GM12878 (cell line): ENCODE results near the gene XDH. TPM values are rescaled to one million over a fixed set of nuclear protein-coding genes. Genes with fewer than 3 reads are reported as not detected.

Source experiments
- ATAC-seq: fragments of 200-7000 bp; cut with Tn5 transposase; 3 replicates; pipeline ENCODE4 v1.9.1; 2020; ENCODE audit warnings: mild to moderate bottlenecking, moderate library complexity
- BruUV-seq: library from RNA; stranded (reverse); fragments of 400-500 nt; replicated peaks from 2 replicates; lab custom pipeline; 2021; lab: Mats Ljungman, UMichigan
- CTCF ChIA-PET: fragments of 300-600 bp; sonication (Branson Sonifier 250); formaldehyde crosslinking; extraction: SDS; loops from one replicate; lab custom pipeline; 2021; ENCODE audit warnings: inconsistent platforms; lab: Yijun Ruan, JAX
- POLR2A ChIA-PET: fragments of 350-600 bp; formaldehyde crosslinking; extraction: SDS; loops from one replicate; lab custom pipeline; 2021; ENCODE audit warnings: inconsistent platforms; lab: Charles Lee
- RAD21 ChIA-PET: fragments of 300-600 bp; sonication (Branson Sonifier 250); formaldehyde crosslinking; loops from one replicate; lab custom pipeline; 2023; ENCODE audit warnings: antibody characterized with exemption; ENCODE audit not compliant: unreplicated experiment; lab: Charles Lee
- SMC1A ChIA-PET: fragments of 300-600 bp; sonication (Branson Sonifier 250); formaldehyde crosslinking; loops from one replicate; lab custom pipeline; 2023; ENCODE audit not compliant: unreplicated experiment, uncharacterized antibody; lab: Charles Lee
- DNase-seq: peaks from one replicate; pipeline ENCODE4 v3.0.0-alpha.2; 2011; ENCODE audit warnings: low read depth, low spot score
- FAIRE-seq: peaks from 3 replicates; lab custom pipeline; 2011; peaks lifted over from hg19 to GRCh38; lab: Jason Lieb, UNC
- H2AFZ ChIP-seq: 2 replicates; pipeline ENCODE4 v1.6.0; 2011; ENCODE audit warnings: low read depth, low read length, control low read depth; ENCODE audit not compliant: control insufficient read depth
- H3K27ac ChIP-seq: 2 replicates; pipeline ENCODE4 v1.5.1; 2011; ENCODE audit warnings: control low read depth; ENCODE audit not compliant: control insufficient read depth, insufficient read depth
- H3K27me3 ChIP-seq, 2 experiments: replicated peaks in 1 of 2; 2 replicates each; pipeline versions ENCODE4 v1.6.0 to v1.6.1; 2011; ENCODE audit warnings: low read length in 1 of 2; ENCODE audit not compliant: control insufficient read depth in 2 of 2, insufficient read depth in 2 of 2
- H3K36me3 ChIP-seq, 2 experiments: 2 replicates each; pipeline ENCODE4 v1.5.1; 2011; ENCODE audit warnings: low read length in 1 of 2; ENCODE audit not compliant: control insufficient read depth in 2 of 2, insufficient read depth in 2 of 2
- H3K4me1 ChIP-seq: 2 replicates; pipeline ENCODE4 v1.6.1; 2011; ENCODE audit warnings: mild to moderate bottlenecking, low read length, moderate library complexity, mixed read lengths; ENCODE audit not compliant: control insufficient read depth, insufficient read depth
- H3K4me2 ChIP-seq: 2 replicates; pipeline ENCODE4 v1.6.0; 2011; ENCODE audit warnings: control low read depth; ENCODE audit not compliant: control insufficient read depth, insufficient read depth
- H3K4me3 ChIP-seq: fragments of 200-600 bp; sonication (generic); 2 replicates; pipeline ENCODE4 v1.5.1; 2016
- H3K79me2 ChIP-seq: 2 replicates; pipeline ENCODE4 v1.6.0; 2011; ENCODE audit warnings: low read length; ENCODE audit not compliant: control insufficient read depth, insufficient read depth
- H3K9ac ChIP-seq: 2 replicates; pipeline ENCODE4 v1.8.0; 2011; ENCODE audit warnings: low read length, control low read depth, mixed read lengths; ENCODE audit not compliant: control insufficient read depth, insufficient read depth
- H3K9me3 ChIP-seq: replicated peaks from 3 replicates; pipeline ENCODE4 v1.5.1; 2011; ENCODE audit warnings: mild to moderate bottlenecking, low read length; ENCODE audit not compliant: control insufficient read depth, insufficient read depth
- H4K20me1 ChIP-seq: 2 replicates; pipeline ENCODE4 v1.6.0; 2011; ENCODE audit not compliant: control insufficient read depth, insufficient read depth
- ASH2L ChIP-seq: fragments of 300-600, 200-600 bp; sonication (generic); IDR thresholded peaks from 2 replicates; pipeline ENCODE4 v1.6.1; 2017; ENCODE audit warnings: low read depth, mild to moderate bottlenecking, borderline replicate concordance
- EGR1 ChIP-seq, 2 experiments: IDR thresholded peaks; 1 replicate in 1 of 2; 2 replicates in 1 of 2; pipeline ENCODE4 v1.6.1; 2011 to 2012; ENCODE audit warnings: low read depth in 2 of 2, low read length in 2 of 2, borderline replicate concordance in 1 of 2, mild to moderate bottlenecking in 1 of 2, moderate library complexity in 1 of 2
- ETV6 ChIP-seq, 2 experiments: fragments of 450-650 bp in 1 of 2; IDR thresholded peaks in 1 of 2; conservative IDR thresholded peaks in 1 of 2; 2 replicates each; pipeline ENCODE4 v1.6.1; 2014; ENCODE audit warnings: antibody characterized with exemption in 1 of 2, borderline replicate concordance in 1 of 2, low read depth in 1 of 2, mild to moderate bottlenecking in 1 of 2, moderate library complexity in 1 of 2
- HDAC6 ChIP-seq: fragments of 200-600 bp; sonication (generic); IDR thresholded peaks from one replicate; pipeline ENCODE4 v1.8.0; 2017; ENCODE audit warnings: antibody characterized with exemption; ENCODE audit not compliant: unreplicated experiment
- IKZF1 ChIP-seq: fragments of 450-650 bp; conservative IDR thresholded peaks from 2 replicates; pipeline ENCODE4 v1.6.1; 2017; ENCODE audit warnings: antibody characterized with exemption, mild to moderate bottlenecking
- KAT2A ChIP-seq: conservative IDR thresholded peaks from 2 replicates; pipeline ENCODE4 v1.6.1; 2011; ENCODE audit warnings: low read depth, low read length; ENCODE audit not compliant: control insufficient read depth
- NFIC ChIP-seq: IDR thresholded peaks from 2 replicates; pipeline ENCODE4 v1.6.1; 2012; ENCODE audit warnings: low read depth, mild to moderate bottlenecking, inconsistent platforms, low read length, moderate library complexity
- NR2F1 ChIP-seq: fragments of 450-650 bp; conservative IDR thresholded peaks from 2 replicates; pipeline ENCODE4 v1.6.1; 2017; ENCODE audit warnings: mild to moderate bottlenecking
- SIN3A ChIP-seq: IDR thresholded peaks from 2 replicates; pipeline ENCODE4 v1.6.1; 2012; ENCODE audit warnings: low read depth, low read length, improper control_type of control experiment
- SMAD1 ChIP-seq: fragments of 450-650 bp; IDR thresholded peaks from 2 replicates; pipeline ENCODE4 v1.6.1; 2018; ENCODE audit warnings: mild to moderate bottlenecking, low read depth; ENCODE audit not compliant: partially characterized antibody
- SREBF1 ChIP-seq: IDR thresholded peaks from 2 replicates; pipeline ENCODE4 v1.6.1; 2012; ENCODE audit warnings: mild to moderate bottlenecking, low read length
- SUPT20H ChIP-seq: IDR thresholded peaks from 2 replicates; pipeline ENCODE4 v1.6.1; 2011; ENCODE audit warnings: low read depth, mild to moderate bottlenecking, low read length, moderate library complexity, borderline replicate concordance; ENCODE audit not compliant: control insufficient read depth
- TCF12 ChIP-seq: IDR thresholded peaks from 2 replicates; pipeline ENCODE4 v1.6.1; 2011; ENCODE audit warnings: low read depth, mild to moderate bottlenecking, low read length
- ZBED1 ChIP-seq: IDR thresholded peaks from 2 replicates; pipeline ENCODE4 v1.6.1; 2016; ENCODE audit warnings: borderline replicate concordance
- WGBS: methylation state at CpG from one replicate; pipeline ENCODE4 v1.1.6; 2016; ENCODE audit warnings: low lambda C conversion rate; ENCODE audit not compliant: insufficient replicate concordance, insufficient coverage; ENCODE audit errors: missing lambda C conversion rate; 5-methylcytosine and 5-hydroxymethylcytosine counted together
- in situ Hi-C: fragments of 300-500 bp; cut with MboI; formaldehyde crosslinking; loops from 9 replicates; pipeline ENCODE4 v1.14.3; 2018; ENCODE audit warnings: mixed read lengths
- intact Hi-C: fragments of 100-400 bp; cut with micrococcal nuclease; formaldehyde crosslinking; loops from one replicate; pipeline ENCODE4 v1.14.2; 2022; ENCODE audit not compliant: unreplicated experiment
- polyA plus RNA-seq, 11 experiments: library from polyadenylated mRNA; depleted of rRNA in 4 of 11; unstranded in 6 of 11; stranded (reverse) in 5 of 11; fragments of >200 nt; fragmentation: Nextera tagmentation in 4 of 11; fragmentation: Illumina TruSeq in 1 of 11; extraction: Ambion mirVana in 4 of 11; extraction: Trizol in 1 of 11; gene quantifications; 1 replicate in 1 of 11; 2 replicates in 10 of 11; pipeline versions ENCODE4 v1.2.1 to v1.2.3, GENCODE V29; 2011 to 2016; ENCODE audit warnings: inconsistent platforms in 2 of 11, missing spikeins in 2 of 11, low read depth in 1 of 11
- total RNA-seq, 4 experiments: library from RNA; depleted of rRNA in 3 of 4; stranded (reverse); fragments of >200 nt in 3 of 4; fragmentation: Illumina TruSeq in 1 of 4; extraction: Trizol in 1 of 4; gene quantifications; 2 replicates each; pipeline versions ENCODE4 v1.2.1 to v1.2.3, GENCODE V29; 2013 to 2021
- TF ChIP-seq, protein P1 (sequence below): fragments of 450-650 bp; IDR thresholded peaks from 2 replicates; pipeline ENCODE4 v1.6.1; 2017; ENCODE audit warnings: mild to moderate bottlenecking, low read depth, inconsistent platforms; ENCODE audit not compliant: poor library complexity, severe bottlenecking

Gene XDH
- total and polyA plus RNA-seq, 10 of the 15 experiments (the other 5 are each of a cell fraction or from before 2014, with no cell fraction given) = 0.01 TPM; not detected in 9

DNA sequence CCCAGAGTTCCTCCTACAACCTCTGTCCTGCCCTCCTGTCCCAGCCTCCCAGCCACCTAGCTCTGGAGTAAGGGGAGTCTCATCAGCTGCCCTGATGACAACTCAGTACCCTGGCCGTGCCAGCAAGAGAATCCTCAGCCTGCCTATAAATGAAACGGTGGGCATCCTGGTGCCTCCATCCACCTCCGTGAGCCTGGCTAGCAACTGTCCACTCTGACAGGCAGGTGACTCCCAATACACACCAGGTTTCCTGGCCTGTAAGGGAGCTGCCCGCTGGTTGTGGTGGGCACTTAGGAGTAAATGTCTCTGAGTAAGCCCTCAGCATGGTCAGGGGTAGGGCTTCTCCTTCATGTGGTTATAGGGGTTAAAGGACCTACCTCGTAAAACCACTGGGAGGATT lies 81.5 kb downstream of the XDH start:
- in situ Hi-C loops = loop anchor here (5.0 to 10.0 kb wide), 3 partner anchors 471 to 1168 kb away; no protein-coding TSS in a partner anchor
- no peak overlapping the region for H3K27ac ChIP-seq

GRCh38 chr2:31332521-31332920 lies 82.0 kb downstream of the XDH start:
- Histone ChIP-seq H4K20me1 (no peaks in the 10 kb centered on the region), H3K79me2 (no peaks in the 10 kb centered on the region), H2AFZ (no peak overlapping the region), H3K27me3 (peaks cover 0 to 3% of the 10 kb centered on the region in 2 experiments; a peak in 1 of 4 replicates), H3K4me1 (no peaks in the 10 kb centered on the region), H3K36me3 (no peaks in the 10 kb centered on the region), H3K4me3 (no peak overlapping the region), H3K9me3 (no peaks in the 10 kb centered on the region), H3K4me2 (no peak overlapping the region), H3K27ac (no peak overlapping the region), H3K9ac (no peak overlapping the region)
- intact Hi-C loops = loop anchor here (2.0 to 5.0 kb wide), 3 partner anchors 75 to 115 kb away; partner anchors contain the start of gene CAPN14
- SMC1A ChIA-PET = interaction anchor here (0.6 to 6.9 kb wide), 19 partner anchors 9 to 1195 kb away, joined by 3 to 68 read pairs (median 7); partner anchors contain the start of gene EHD3
- FAIRE-seq (no peak), DNase-seq (no peak), ATAC-seq (no peak)
- CTCF ChIA-PET = interaction anchor here (0.9 to 11.4 kb wide), 20 partner anchors 9 to 619 kb away, joined by 3 to 138 read pairs (median 8); partner anchors contain the start of genes EHD3 and GALNT14
- RAD21 ChIA-PET = interaction anchor here (0.9 to 8.1 kb wide), 10 partner anchors 12 to 619 kb away, joined by 3 to 103 read pairs (median 21); partner anchors contain the start of gene EHD3
- in situ Hi-C loops = loop anchor here (5.0 to 10.0 kb wide), 3 partner anchors 470 to 1168 kb away; no protein-coding TSS in a partner anchor
- POLR2A ChIA-PET = no interaction called here
- WGBS = 7% methylated on average over 5 of the region's 5 CpGs
- no TSS peak for BruUV-seq
- TF ChIP-seq ETV6 (conservative IDR thresholded peaks at IDR 0.05 in 1 of 2, IDR thresholded peaks at IDR 0.05 in 1 of 2; ENCODE audit: borderline replicate concordance in 1 of 2, low read depth in 1 of 2) = no peak
- TF ChIP-seq, protein P1, sequence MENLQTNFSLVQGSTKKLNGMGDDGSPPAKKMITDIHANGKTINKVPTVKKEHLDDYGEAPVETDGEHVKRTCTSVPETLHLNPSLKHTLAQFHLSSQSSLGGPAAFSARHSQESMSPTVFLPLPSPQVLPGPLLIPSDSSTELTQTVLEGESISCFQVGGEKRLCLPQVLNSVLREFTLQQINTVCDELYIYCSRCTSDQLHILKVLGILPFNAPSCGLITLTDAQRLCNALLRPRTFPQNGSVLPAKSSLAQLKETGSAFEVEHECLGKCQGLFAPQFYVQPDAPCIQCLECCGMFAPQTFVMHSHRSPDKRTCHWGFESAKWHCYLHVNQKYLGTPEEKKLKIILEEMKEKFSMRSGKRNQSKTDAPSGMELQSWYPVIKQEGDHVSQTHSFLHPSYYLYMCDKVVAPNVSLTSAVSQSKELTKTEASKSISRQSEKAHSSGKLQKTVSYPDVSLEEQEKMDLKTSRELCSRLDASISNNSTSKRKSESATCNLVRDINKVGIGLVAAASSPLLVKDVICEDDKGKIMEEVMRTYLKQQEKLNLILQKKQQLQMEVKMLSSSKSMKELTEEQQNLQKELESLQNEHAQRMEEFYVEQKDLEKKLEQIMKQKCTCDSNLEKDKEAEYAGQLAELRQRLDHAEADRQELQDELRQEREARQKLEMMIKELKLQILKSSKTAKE = no peak
- no peak for TF ChIP-seq IKZF1
- no peak for TF ChIP-seq NFIC
- TF ChIP-seq SMAD1 = no peak

More for the DNA sequence above, 81.5 kb downstream of the XDH start:
- H4K20me1 ChIP-seq = no peaks in the 10 kb centered on the region
- SMC1A ChIA-PET = interaction anchor here (0.8 to 6.9 kb wide), 26 partner anchors 9 to 626 kb away, joined by 3 to 68 read pairs (median 6); partner anchors contain the start of gene EHD3
- RAD21 ChIA-PET = interaction anchor here (0.6 to 8.1 kb wide), 15 partner anchors 12 to 856 kb away, joined by 3 to 103 read pairs (median 5); partner anchors contain the start of gene EHD3
- ATAC-seq (no peak; the same call in 2 of the 3 replicates), FAIRE-seq (no peak), DNase-seq (no peak)
- no peak overlapping the region for H2AFZ ChIP-seq
- no peaks in the 10 kb centered on the region for H3K9me3 ChIP-seq
- POLR2A ChIA-PET = no interaction called here
- CTCF ChIA-PET = interaction anchor here (0.6 to 11.4 kb wide), 43 partner anchors 9 to 1169 kb away, joined by 3 to 138 read pairs (median 4); partner anchors contain the start of genes EHD3 and GALNT14
- TF ChIP-seq SIN3A (no peak), ASH2L (no peak), ZBED1 (no peak), HDAC6 (no peak), SREBF1 (no peak), NR2F1 (no peak), ETV6 (conservative IDR thresholded peaks at IDR 0.05 in 1 of 2, IDR thresholded peaks at IDR 0.05 in 1 of 2; ENCODE audit: borderline replicate concordance in 1 of 2, low read depth in 1 of 2) (no peak), EGR1 (IDR thresholded peaks at IDR 0.05; ENCODE audit: borderline replicate concordance in 1 of 2, low read depth in 2 of 2, low read length in 2 of 2) (no peak), TCF12 (no peak), SUPT20H (no peak), KAT2A (no peak)
- H3K36me3 ChIP-seq = no peaks in the 10 kb centered on the region
- H3K9ac ChIP-seq = no peak overlapping the region
- no peak overlapping the region for H3K4me3 ChIP-seq
- peaks cover 0 to 3% of the 10 kb centered on the region in 2 experiments; a peak in 1 of 4 replicates for H3K27me3 ChIP-seq
- no TSS peak for BruUV-seq
- intact Hi-C loops = loop anchor here (1.0 to 5.0 kb wide), 6 partner anchors 76 to 619 kb away; partner anchors contain the start of gene CAPN14
- 13% methylated on average over 5 of the region's 5 CpGs for WGBS
- no peaks in the 10 kb centered on the region for H3K4me1 ChIP-seq
- H3K4me2 ChIP-seq = no peak overlapping the region
- H3K79me2 ChIP-seq = no peaks in the 10 kb centered on the region
